LNCAP (cell line): ENCODE results near the gene STAG1.

Experiments used
- TF ChIP-seq, protein P1 (sequence below): fragments of 450-650 bp; IDR thresholded peaks from 2 replicates; pipeline ENCODE4 v1.5.1; 2017; ENCODE audit warnings: mild to moderate bottlenecking

The STAG1 gene

GRCh38 chr3:136343446-136343845 lies 408.7 kb downstream of the STAG1 start:
- TF ChIP-seq, protein P1, sequence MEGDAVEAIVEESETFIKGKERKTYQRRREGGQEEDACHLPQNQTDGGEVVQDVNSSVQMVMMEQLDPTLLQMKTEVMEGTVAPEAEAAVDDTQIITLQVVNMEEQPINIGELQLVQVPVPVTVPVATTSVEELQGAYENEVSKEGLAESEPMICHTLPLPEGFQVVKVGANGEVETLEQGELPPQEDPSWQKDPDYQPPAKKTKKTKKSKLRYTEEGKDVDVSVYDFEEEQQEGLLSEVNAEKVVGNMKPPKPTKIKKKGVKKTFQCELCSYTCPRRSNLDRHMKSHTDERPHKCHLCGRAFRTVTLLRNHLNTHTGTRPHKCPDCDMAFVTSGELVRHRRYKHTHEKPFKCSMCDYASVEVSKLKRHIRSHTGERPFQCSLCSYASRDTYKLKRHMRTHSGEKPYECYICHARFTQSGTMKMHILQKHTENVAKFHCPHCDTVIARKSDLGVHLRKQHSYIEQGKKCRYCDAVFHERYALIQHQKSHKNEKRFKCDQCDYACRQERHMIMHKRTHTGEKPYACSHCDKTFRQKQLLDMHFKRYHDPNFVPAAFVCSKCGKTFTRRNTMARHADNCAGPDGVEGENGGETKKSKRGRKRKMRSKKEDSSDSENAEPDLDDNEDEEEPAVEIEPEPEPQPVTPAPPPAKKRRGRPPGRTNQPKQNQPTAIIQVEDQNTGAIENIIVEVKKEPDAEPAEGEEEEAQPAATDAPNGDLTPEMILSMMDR, result no peak

DNA sequence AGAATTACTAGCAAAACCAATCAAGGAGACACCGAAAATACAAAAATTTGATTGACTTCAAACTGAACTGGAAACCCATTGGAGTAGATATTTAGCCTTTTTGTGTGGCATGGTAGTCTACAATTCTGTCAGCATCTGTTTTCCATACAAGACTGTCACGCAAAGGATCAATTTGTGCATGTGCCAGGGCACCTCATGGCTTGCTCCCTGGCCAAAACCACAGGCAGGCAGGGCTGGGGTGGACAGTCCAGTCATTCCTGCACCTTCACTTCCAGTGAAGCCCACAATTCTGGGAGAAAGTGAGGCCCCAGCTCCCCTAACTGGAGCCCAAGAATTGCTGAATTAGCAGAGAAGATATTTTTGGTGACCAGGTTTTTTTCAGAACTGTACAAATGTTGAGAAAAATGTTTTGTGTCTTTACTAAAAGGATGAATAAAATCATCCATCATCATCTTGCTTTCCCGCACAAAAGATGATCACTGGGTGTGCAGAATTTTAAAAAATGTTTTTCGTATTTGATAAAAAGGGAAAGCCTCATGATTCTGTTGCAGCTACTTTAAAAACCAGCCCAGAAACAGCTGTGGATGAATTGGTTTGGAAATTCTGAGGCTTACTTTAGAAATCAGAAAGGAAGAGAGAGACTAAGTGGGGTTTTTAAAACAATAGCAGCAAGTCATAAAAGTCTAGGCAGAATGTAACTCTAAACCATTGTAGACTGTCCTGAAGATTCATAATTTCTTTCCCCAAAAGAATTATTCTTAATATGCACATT lies 415.7 kb downstream of the STAG1 start:
- TF ChIP-seq, protein P1, result no peak

GRCh38 chr3:136334209-136334608 lies 418.0 kb downstream of the STAG1 start:
- TF ChIP-seq, protein P1, result no peak

GRCh38 chr3:136332776-136333175 lies 419.4 kb downstream of the STAG1 start:
- TF ChIP-seq, protein P1, result no peak

DNA sequence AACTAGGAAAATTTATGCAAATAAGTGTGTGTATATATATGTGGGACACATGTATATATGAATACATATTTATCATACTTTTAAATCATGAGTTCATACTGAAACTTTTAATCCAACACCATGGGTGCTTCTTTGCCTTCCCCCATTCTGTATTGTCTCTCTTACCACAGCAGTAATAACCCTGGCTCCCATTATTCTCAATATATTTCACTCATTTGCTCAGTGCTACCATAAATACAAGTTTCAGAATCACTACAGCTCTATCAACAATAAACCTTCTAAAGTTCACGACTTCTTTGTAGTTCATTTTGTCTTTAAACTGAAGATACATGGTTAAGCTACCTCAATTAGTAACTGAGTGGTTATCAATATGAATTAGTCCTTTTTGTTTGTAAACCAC lies 419.9 kb downstream of the STAG1 start:
- TF ChIP-seq, protein P1, result no peak

DNA sequence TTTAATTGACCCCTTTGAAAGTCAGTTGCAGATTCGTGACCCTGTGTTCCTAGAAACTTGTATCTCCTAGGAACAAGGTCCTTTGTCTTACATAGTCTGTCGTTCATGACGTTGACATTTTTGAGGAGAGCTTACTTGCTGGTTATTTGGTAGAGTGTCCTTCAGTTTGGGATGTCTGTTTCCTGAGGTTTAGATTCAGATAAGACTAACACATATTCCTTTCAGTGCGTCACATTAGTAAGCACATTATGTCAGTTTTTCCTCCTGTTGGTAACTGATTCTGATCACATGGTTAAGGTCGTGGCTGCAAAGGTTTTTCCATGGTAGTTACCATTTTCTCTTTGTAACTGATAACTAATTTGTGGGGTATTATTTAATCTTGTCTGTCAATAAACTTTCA lies 421.3 kb downstream of the STAG1 start:
- TF ChIP-seq, protein P1, result no peak

DNA sequence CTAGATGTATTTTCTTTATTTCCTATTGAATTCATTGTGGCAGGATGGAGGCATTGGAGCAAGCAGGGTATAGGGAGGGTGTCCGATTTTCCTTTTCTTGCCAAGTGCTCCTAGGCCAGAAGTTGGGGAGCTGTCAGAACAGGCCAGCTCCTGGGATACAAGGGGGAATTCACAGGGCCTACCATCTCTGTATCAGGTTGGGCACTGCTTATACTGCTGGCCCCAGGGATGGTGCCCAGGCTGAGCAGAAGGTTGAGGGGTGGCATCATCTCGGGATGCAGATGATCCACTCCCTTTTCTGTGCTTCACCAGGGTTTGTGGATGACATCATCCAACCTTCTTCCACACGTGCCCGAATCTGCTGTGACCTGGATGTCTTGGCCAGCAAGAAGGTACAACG lies 422.6 kb downstream of the STAG1 start:
- TF ChIP-seq, protein P1, result no peak

GRCh38 chr3:136327671-136328070 lies 424.5 kb downstream of the STAG1 start:
- TF ChIP-seq, protein P1, result no peak
